IMR-90 (cell line): ENCODE measurements around the gene OARD1.

ENCODE experiments used
- CEBPB ChIP-seq: IDR thresholded peaks from 2 replicates; pipeline ENCODE4 v1.6.1; 2012; ENCODE audit warnings: low read depth, low read length, improper control_type of control experiment
- CHD1 ChIP-seq: IDR thresholded peaks from 2 replicates; pipeline ENCODE4 v1.6.1; 2012; ENCODE audit warnings: low read depth, low read length, improper control_type of control experiment
- CTCF ChIP-seq: conservative IDR thresholded peaks from 2 replicates; pipeline ENCODE4 v1.5.1; 2012; ENCODE audit warnings: mild to moderate bottlenecking, low read depth, low read length, improper control_type of control experiment
- ELK1 ChIP-seq: fragments of 150-350 bp; IDR thresholded peaks from 2 replicates; pipeline ENCODE4 v1.6.1; 2016; ENCODE audit warnings: low read depth, mild to moderate bottlenecking, low read length, moderate library complexity, borderline replicate concordance
- FOS ChIP-seq: fragments of 150-350 bp; IDR thresholded peaks from 2 replicates; pipeline ENCODE4 v1.6.1; 2016; ENCODE audit warnings: low read depth, low read length
- MXI1 ChIP-seq: IDR thresholded peaks from 2 replicates; pipeline ENCODE4 v1.6.1; 2012; ENCODE audit warnings: low read depth, mild to moderate bottlenecking, low read length, moderate library complexity, borderline replicate concordance
- NFE2L2 ChIP-seq: fragments of 150-350 bp; IDR thresholded peaks from 2 replicates; pipeline ENCODE4 v1.6.1; 2016; ENCODE audit warnings: low read depth, mild to moderate bottlenecking, low read length
- POLR2A ChIP-seq: IDR thresholded peaks from 2 replicates; pipeline ENCODE4 v1.6.1; 2012; ENCODE audit warnings: mild to moderate bottlenecking, low read depth, low read length
- RAD21 ChIP-seq: IDR thresholded peaks from 2 replicates; pipeline ENCODE4 v1.6.1; 2012; ENCODE audit warnings: low read length, improper control_type of control experiment
- RCOR1 ChIP-seq: IDR thresholded peaks from 2 replicates; pipeline ENCODE4 v1.6.1; 2012; ENCODE audit warnings: mild to moderate bottlenecking, low read length, improper control_type of control experiment; ENCODE audit not compliant: insufficient replicate concordance
- USF2 ChIP-seq: fragments of 150-350 bp; IDR thresholded peaks from 2 replicates; pipeline ENCODE4 v1.6.1; 2017; ENCODE audit warnings: mild to moderate bottlenecking, antibody characterized with exemption, low read length, low read depth

- no peak for TF ChIP-seq CTCF
- TF ChIP-seq RAD21, result no peak
- no peak for TF ChIP-seq POLR2A
- no peak for TF ChIP-seq NFE2L2
- TF ChIP-seq CEBPB, result no peak
- no peak for TF ChIP-seq MXI1
- TF ChIP-seq ELK1, result no peak
- TF ChIP-seq FOS, result no peak
- TF ChIP-seq RCOR1, result no peak
- TF ChIP-seq CHD1, result no peak
- no peak for TF ChIP-seq USF2
Observed at GRCh38 chr6:41078101-41078500, 5.9 kb upstream of the OARD1 start.
